GM21737 (cell line): Measurements from ENCODE around the gene APOL4.
"Not testable (repeated sequence)": the region's sequence is repeated elsewhere in the genome, so short reads cannot be mapped to it uniquely, and the experiment has no call there.

Source experiments
- ATAC-seq: cut with Tn5 transposase; IDR thresholded peaks from one replicate; pipeline ENCODE4 v1.9.1; 2021; ENCODE audit warnings: mild to moderate bottlenecking, moderate library complexity; ENCODE audit not compliant: unreplicated experiment

The APOL4 gene

DNA sequence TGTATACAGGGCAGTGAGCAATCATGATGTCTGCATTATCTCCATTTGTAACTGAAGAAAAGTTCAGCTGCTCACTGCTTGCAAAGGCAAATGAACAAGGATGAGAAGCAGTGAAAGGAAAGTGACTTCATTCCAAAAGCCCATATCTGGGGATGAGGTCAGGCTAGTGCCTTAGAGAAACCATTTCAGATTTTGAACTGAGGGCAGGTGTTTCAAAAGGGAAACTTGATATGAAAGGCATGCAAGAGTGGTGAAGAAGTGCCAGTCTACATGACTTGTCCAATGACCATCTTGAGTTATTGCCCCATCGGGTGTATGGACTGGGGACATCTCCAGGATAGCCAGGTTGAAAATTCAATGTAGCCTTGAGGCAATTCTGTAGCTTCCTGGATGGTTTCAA lies 7.3 kb upstream of the APOL4 start:
- ATAC-seq, result no peak

GRCh38 chr22:36208162-36208765 lies 6.7 kb upstream of the APOL4 start:
- no peak for ATAC-seq

GRCh38 chr22:36206255-36206654 lies 4.6 kb upstream of the APOL4 start:
- no peak for ATAC-seq

DNA sequence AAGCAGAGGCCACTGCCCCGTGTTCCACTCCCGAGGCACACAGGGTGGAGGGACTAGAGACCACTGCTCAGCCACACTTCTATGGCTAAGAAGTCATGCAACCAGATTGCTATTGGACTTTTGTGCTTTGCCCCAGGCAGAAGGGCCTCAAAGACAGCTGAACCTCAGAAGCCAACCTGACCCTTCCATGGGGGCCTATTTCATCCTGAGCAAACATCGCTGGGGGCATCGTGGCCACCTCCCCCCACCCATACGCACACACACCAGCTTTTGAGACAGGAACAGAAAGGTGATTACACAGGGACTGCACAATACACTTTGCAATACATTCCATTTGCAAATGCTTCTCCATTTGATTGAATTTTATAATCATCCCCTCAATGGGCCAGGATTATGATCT lies 4.0 kb upstream of the APOL4 start:
- ATAC-seq, result not testable (repeated sequence)

DNA sequence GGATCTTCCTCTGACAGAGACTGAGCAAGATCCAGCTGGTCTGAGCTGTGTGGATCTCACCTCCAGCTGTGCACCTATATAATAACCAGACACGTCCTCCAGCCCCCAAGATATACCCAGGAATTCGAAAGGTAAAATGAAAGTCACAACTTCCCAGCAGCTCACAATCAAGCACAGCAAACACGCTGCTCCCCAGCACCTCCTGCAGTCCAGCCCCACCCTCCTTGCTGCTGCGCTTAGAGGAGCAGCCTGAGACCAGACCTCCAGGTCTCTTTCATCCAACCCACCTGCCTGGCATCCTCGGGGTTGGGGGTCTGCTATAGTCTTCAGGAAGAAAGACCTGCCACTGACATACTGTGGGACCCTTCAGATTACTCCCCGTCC lies 3.0 kb upstream of the APOL4 start:
- ATAC-seq, result no peak

- ATAC-seq, result no peak
These were observed 2.5 kb upstream of the APOL4 start for GRCh38 chr22:36204001-36204631.

- ATAC-seq, result not testable (repeated sequence)
These were observed 1.8 kb upstream of the APOL4 start for GRCh38 chr22:36203441-36203840.

GRCh38 chr22:36202906-36203305 lies 1.3 kb upstream of the APOL4 start:
- ATAC-seq, result not testable (repeated sequence)

DNA sequence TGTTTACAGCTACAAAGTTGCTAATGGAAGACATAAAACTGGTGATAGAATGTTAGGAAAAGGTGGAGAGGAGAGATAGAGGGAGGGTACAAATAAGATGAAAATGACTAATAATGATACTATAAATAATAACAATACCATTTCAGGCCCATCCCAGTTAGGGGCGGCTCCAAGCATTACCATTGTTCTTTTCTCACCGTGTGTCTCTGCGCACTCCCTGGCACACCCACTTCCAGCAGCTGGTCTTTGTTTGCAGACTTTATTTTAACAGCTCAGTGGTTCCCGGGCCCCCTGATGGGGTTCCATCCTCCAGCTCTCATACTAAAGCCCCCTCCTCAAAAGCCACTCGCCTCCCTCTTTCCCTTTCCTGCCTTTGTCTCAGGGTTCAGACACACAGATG lies 584 bp downstream of the APOL4 start:
- ATAC-seq, result not testable (repeated sequence)

- ATAC-seq, result no peak
These were observed 2.5 kb downstream of the APOL4 start for GRCh38 chr22:36199001-36199551.

DNA sequence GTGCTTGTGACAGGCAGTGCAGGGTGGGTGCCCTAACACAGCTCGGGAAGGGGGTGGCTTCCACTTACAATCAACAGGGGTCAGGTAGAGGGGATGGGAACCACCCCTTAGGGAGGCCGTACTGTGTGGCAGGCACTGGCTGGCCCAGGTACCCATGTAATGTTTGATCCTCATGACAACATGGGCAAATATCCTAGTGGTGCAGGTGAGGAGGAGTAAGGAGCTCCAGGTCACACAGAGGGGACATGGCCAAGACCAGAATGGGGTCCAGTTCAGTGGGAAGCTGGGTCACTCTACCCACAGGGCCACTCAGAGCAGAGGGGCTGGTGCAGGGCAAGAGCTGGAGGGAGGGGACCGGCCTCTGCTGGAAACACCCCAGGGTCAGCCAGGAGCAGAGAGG lies 3.1 kb downstream of the APOL4 start:
- no peak for ATAC-seq

- no peak for ATAC-seq
These were observed 4.0 kb downstream of the APOL4 start for GRCh38 chr22:36197514-36198146.

- no peak for ATAC-seq
These were observed 4.6 kb downstream of the APOL4 start for GRCh38 chr22:36197065-36197440.

- ATAC-seq, result no peak
These were observed 5.2 kb downstream of the APOL4 start for GRCh38 chr22:36196254-36197064.

DNA sequence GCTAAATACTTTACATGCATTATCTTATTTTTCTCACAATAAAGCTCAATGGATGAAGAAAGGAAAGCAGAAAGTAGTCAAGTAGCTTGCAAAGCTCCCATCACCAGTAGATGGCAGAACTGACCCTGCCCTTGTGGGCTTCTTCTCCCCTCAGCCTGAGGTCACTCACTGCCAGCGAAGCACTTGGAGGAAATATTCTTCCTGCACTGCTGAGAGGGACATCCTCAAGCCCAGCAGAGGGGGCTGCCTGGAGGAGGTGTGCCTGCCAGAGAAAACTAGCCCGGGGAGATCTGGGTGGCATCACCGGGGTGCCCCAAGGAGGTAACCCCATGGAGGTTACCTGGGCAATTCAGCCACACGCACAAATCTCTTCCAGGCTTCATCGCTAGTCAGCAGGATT lies 6.6 kb downstream of the APOL4 start:
- ATAC-seq, result no peak

DNA sequence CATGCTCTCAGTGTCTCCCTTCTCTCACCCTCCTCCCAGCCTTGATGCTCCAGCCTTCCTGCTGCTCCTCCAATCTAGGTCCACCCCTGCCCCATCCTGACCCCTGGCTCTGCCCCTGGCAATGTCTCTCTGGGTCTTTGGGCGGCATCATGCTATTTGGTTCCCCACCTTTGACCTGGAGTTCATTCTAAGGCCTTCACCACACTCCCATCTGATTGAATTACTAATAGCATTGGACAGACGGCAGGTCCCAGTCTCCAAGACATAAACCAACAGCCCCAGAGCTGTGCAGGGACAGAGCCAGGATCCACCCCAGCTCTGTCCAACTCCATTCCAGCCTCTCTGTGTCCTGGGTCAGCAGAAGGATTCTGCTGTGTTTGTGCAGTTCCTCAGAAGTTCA lies 7.2 kb downstream of the APOL4 start:
- ATAC-seq, result no peak

DNA sequence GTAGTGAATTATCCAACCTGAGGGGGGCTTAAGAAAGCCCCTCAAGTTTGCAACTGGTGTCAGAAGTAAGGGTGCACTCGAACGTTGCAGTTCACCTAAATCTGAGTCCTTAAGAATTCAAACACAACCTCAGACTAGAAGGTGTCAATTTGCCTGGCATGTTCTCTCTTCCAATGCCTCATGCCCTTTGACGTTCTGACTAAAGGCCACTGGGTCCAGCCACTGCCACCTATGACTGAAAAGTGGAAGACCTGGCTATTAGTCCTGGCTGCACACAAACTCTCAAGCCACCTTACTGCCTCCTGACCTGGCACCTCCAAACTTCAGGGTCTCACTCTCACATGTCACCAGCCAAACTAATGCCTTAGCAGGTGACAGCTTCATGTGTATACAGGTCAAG lies 8.0 kb downstream of the APOL4 start:
- no peak for ATAC-seq

DNA sequence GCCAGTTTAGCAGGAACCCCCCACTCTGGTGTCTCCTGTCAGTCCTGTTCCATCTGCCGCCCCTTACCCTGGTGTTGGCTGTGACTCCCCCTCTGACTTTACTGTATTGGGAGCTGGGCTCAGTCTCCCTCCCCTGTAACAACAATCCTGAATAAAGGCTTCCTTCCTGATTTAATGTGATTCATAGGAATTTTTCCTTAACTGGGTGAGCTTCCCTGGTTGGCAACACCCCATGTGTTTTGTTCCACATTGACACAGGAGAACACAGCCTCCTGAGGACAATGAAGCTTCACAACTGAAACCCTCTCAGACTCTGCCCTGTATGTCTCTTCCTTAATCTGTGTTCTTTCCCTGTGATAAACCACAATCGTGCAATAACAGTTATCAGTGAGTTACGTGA lies 8.4 kb downstream of the APOL4 start:
- no peak for ATAC-seq

- no peak for ATAC-seq
These were observed 9.1 kb downstream of the APOL4 start for GRCh38 chr22:36192542-36192941.

DNA sequence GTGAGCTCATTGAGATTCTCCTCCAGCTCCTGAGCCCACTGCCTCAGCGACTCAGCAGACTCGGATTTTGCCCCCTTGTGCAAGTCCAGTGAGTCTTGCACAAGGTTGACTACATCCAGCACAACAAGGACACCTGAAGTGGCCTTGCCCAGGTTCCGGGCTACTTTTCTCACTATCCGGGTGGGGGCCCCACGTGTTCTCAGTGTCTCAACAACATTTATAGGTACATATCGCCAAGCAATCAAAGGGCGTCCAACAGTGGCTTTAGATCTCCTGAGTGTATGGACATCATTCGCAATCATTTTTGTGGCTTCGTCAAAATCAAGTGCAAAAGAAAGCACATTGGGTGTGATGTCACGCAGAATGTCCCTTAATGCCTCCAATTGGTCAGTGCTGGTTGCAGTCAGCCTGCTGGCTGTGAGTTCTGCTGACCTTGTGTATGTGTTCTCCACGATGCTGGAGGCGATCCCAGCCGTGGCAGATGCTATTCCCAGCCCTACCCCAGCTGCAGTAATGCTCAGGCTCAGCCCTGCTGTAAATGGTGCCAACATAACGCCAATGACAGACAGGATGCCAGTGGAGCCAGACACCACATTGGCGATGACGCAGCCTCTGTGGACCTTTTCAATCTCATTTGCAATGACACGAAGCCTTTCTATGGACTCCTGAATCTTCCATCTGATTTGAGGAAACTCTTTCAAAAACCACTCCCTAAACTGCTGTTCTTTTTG lies 10.3 kb downstream of the APOL4 start:
- ATAC-seq, result no peak

DNA sequence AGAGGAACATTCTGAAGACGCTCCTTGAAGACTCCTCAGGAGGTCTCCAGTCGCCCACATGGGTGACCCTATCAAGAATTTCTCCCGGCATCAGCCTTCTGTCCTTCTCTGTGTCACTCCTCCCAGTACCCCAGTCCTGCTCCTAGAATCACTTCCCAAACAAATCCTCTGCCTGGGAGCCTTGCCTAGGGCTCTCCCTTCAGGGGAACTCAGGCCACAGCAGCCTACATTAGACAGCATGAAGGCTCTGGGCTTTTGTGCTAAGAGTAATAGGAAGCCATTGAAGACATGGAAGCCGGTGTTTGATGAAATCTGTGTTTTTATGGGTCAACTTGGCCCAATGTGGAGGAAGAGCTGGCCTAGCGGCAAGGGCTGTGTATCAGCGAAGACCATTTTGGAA lies 13.7 kb downstream of the APOL4 start:
- ATAC-seq, result not testable (repeated sequence)
